Measurements from ENCODE around the gene FBXO41.

DNA sequence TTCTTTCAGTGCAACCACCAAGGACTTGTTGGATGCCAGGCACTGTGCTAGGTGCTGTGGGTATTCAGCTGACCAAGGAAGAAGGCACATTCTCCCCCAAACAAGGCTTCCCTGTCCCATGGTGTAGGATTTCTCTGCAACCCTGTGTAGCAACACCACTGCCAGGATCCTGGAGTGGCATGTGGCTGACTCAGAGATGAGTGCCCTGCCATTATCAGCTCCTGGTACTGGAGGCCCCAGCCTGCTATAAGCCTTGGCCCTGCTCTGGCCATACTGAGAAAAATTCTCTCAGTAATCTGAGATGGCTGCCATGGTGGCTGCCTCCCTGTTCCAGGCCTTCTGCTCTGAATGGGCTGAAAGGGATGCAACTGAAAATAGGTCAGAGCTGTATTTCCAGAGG, 66.0 kb downstream of the FBXO41 start:
- TF ChIP-seq EZH2phosphoT487 (IDR thresholded peaks at IDR 0.05; ENCODE audit: insufficient read depth, low read depth) (no peak), EZH2 (IDR thresholded peaks at IDR 0.05; ENCODE audit: insufficient read depth, poor library complexity, severe bottlenecking) (no peak)
